Activated T-cell treated with anti-CD3 and anti-CD28 coated beads for 1 hour (primary cell): ENCODE results near the gene BRIP1.
"Not testable (repeated sequence)": the region's sequence is repeated elsewhere in the genome, so short reads cannot be mapped to it uniquely, and the experiment has no call there.

ENCODE experiments used
- DNase-seq: peaks from one replicate; pipeline ENCODE4 v3.0.0-alpha.2; 2020; ENCODE audit warnings: low read depth

The BRIP1 gene

GRCh38 chr17:61695779-61696337 is 167.5 kb downstream of the BRIP1 start:
- DNase-seq = no peak

GRCh38 chr17:61694095-61694494 is 169.2 kb downstream of the BRIP1 start:
- DNase-seq = no peak

- DNase-seq = no peak
Measured at GRCh38 chr17:61689610-61690180, 173.6 kb downstream of the BRIP1 start.

GRCh38 chr17:61687769-61688168 is 175.6 kb downstream of the BRIP1 start:
- DNase-seq = no peak

- DNase-seq = no peak
Measured at GRCh38 chr17:61686113-61686512, 177.2 kb downstream of the BRIP1 start.

- no peak for DNase-seq
Measured at GRCh38 chr17:61684818-61685217, 178.5 kb downstream of the BRIP1 start.

- DNase-seq = no peak
Measured at GRCh38 chr17:61684172-61684571, 179.2 kb downstream of the BRIP1 start.

GRCh38 chr17:61683466-61683865 is 179.9 kb downstream of the BRIP1 start:
- no peak for DNase-seq

- DNase-seq = no peak
Measured at GRCh38 chr17:61680921-61681320, 182.4 kb downstream of the BRIP1 start.

GRCh38 chr17:61678339-61678738 is 185.0 kb downstream of the BRIP1 start:
- no peak for DNase-seq

- not testable (repeated sequence) for DNase-seq
Measured at GRCh38 chr17:61677150-61677811, 186.0 kb downstream of the BRIP1 start.

- not testable (repeated sequence) for DNase-seq
Measured at GRCh38 chr17:61676522-61676921, 186.8 kb downstream of the BRIP1 start.

GRCh38 chr17:61674609-61675008 is 188.7 kb downstream of the BRIP1 start:
- not testable (repeated sequence) for DNase-seq

- DNase-seq = not testable (repeated sequence)
Measured at GRCh38 chr17:61673019-61673897, 190.1 kb downstream of the BRIP1 start.

GRCh38 chr17:61672140-61672539 is 191.2 kb downstream of the BRIP1 start:
- DNase-seq = no peak

- DNase-seq = no peak
Measured at GRCh38 chr17:61670691-61671090, 192.6 kb downstream of the BRIP1 start.

- no peak for DNase-seq
Measured at GRCh38 chr17:61669522-61669921, 193.8 kb downstream of the BRIP1 start.

GRCh38 chr17:61668486-61668885 is 194.8 kb downstream of the BRIP1 start:
- no peak for DNase-seq

GRCh38 chr17:61666406-61667088 is 196.8 kb downstream of the BRIP1 start:
- DNase-seq = not testable (repeated sequence)

GRCh38 chr17:61663310-61663709 is 200.0 kb downstream of the BRIP1 start:
- DNase-seq = no peak

GRCh38 chr17:61662741-61663140 is 200.6 kb downstream of the BRIP1 start:
- DNase-seq = no peak

- DNase-seq = no peak
Measured at GRCh38 chr17:61662186-61662585, 201.1 kb downstream of the BRIP1 start.
